HL-60 (cell line): ENCODE measurements around the gene MNAT1.

Experiments
- GABPA ChIP-seq: IDR thresholded peaks from 2 replicates; pipeline ENCODE4 v1.6.1; 2012; ENCODE audit warnings: low read depth
- POLR2AphosphoS5 ChIP-seq: IDR thresholded peaks from 2 replicates; pipeline ENCODE4 v1.6.1; 2012; ENCODE audit warnings: low read depth
- REST ChIP-seq: IDR thresholded peaks from 2 replicates; pipeline ENCODE4 v1.6.1; 2012; ENCODE audit warnings: low read depth; ENCODE audit not compliant: insufficient replicate concordance
- SPI1 ChIP-seq: IDR thresholded peaks from 2 replicates; pipeline ENCODE4 v1.6.1; 2012; ENCODE audit warnings: low read depth, mild to moderate bottlenecking, borderline replicate concordance
- TF ChIP-seq, protein P1 (sequence below): IDR thresholded peaks from one replicate; pipeline ENCODE4 v1.5.1; 2011; ENCODE audit warnings: low read length, control low read depth, inconsistent platforms; ENCODE audit not compliant: insufficient read depth

- no peak for TF ChIP-seq SPI1
- TF ChIP-seq, protein P1, sequence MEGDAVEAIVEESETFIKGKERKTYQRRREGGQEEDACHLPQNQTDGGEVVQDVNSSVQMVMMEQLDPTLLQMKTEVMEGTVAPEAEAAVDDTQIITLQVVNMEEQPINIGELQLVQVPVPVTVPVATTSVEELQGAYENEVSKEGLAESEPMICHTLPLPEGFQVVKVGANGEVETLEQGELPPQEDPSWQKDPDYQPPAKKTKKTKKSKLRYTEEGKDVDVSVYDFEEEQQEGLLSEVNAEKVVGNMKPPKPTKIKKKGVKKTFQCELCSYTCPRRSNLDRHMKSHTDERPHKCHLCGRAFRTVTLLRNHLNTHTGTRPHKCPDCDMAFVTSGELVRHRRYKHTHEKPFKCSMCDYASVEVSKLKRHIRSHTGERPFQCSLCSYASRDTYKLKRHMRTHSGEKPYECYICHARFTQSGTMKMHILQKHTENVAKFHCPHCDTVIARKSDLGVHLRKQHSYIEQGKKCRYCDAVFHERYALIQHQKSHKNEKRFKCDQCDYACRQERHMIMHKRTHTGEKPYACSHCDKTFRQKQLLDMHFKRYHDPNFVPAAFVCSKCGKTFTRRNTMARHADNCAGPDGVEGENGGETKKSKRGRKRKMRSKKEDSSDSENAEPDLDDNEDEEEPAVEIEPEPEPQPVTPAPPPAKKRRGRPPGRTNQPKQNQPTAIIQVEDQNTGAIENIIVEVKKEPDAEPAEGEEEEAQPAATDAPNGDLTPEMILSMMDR, result no peak
- TF ChIP-seq REST, result no peak
- no peak for TF ChIP-seq GABPA
- TF ChIP-seq POLR2AphosphoS5, result no peak
Observed at GRCh38 chr14:60768602-60769001, 34.0 kb downstream of the MNAT1 start.
